HG03342 (cell line): ENCODE data around the gene STK38.

Experiments used
- ATAC-seq: cut with Tn5 transposase; IDR thresholded peaks from one replicate; pipeline ENCODE4 v1.9.1; 2021; ENCODE audit warnings: mild to moderate bottlenecking, moderate library complexity; ENCODE audit not compliant: unreplicated experiment

STK38 gene

DNA sequence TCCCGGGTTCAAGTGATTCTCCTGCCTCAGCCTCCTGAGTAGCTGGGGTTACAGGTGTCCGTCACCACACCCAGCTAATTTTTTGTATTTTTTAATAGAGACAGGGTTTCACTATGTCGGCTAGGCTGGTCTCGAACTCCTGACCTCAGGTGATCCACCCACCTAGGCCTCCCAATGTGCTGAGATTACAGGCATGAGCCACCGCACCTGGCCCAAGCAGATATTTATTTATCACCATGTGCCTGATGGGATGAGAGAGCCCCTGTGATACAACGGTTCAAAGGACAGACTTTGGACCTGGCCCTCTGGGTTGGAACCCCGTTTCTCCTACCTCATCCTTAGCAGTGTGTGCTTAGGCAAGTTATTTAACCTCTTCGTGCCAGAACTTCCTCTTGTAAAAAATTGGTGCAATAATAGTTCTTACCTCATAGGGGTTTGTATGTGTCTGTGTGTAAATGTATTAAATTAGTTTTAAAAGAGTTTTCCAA lies 19.2 kb upstream of the STK38 start:
- no peak for ATAC-seq

GRCh38 chr6:36563928-36564284 lies 16.6 kb upstream of the STK38 start:
- ATAC-seq, result no peak

GRCh38 chr6:36563237-36563927 lies 16.1 kb upstream of the STK38 start:
- no peak for ATAC-seq

GRCh38 chr6:36560822-36561221 lies 13.5 kb upstream of the STK38 start:
- no peak for ATAC-seq

- ATAC-seq, result no peak
Measured at GRCh38 chr6:36559011-36559793, 11.9 kb upstream of the STK38 start.

DNA sequence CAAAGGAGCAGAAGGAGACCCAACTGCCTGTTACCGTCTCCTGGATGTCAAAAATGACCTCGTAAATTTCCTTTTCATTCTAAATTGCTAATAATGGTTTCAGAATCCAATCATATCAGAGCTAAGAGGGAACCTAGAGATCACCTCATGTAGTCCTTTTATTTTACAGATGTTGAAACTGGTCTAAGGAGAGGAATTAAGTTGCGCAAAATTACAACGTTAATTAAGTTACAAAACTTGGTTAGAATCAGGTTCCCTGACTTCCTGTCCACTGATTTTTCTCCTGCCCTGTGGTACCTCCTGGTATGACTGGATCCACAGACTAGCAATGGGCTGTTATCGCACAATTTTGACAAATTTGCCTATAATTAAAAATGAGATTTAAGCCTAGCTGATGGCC lies 9.0 kb upstream of the STK38 start:
- no peak for ATAC-seq

GRCh38 chr6:36555750-36556252 lies 8.5 kb upstream of the STK38 start:
- ATAC-seq, result no peak

DNA sequence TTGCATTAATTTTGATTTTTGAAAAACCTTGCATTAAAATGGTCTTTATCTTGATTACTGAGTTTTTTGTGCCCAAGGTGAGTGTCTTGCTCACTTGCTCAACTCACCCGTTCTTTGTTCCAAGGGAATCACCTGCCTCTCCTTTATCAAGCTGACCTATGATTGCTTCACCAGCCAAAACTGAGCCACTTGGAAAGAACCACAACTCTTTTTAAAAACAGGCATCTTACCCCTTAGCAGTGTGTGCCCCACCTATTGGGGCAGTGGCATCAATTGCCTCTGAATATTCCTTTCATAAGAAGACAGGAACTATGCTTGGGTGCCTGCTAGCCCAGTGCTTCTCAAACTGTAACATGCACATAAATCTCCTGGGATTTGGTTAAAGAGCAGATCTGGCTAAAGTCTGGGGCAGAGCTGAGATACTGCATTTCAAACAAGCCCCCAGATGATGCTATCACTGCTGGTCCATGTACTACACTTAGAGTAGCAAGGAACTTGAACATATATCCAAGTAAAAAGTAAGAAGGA lies 3.3 kb upstream of the STK38 start:
- ATAC-seq, result no peak

GRCh38 chr6:36548401-36548743 lies 1.1 kb upstream of the STK38 start:
- ATAC-seq, result no peak

- no peak for ATAC-seq
Measured at GRCh38 chr6:36547646-36548400, 544 bp upstream of the STK38 start.

DNA sequence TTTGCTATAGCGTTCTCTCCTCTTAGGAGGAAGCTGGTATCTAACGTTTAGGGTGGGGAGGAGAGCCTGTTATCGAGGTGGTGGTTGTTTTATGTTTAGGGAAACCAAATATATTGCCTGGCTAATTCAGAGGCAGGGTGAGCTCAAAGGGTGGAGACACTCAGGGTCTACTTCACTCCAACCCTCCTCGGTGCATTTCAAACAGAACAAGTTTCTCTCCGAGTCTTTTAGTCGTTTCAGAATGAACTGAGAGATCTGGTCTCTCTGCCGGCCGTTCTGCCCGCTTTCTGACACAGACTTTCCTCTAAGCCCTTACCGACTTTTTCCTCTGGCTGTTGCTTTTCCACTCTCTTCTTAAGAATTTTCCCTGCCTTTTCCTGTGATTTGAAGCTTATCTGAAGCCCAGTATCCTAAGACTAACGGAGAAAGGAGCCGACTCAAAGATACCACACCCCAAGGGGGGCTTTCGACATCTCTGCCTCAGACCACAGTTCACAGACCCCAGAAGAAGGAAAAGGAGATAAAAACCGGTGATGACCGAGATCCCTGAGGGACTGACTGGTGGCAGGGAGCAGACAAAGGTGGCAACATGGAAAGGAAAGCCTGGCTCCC lies 865 bp downstream of the STK38 start:
- ATAC-seq, result no peak

- no peak for ATAC-seq
Measured at GRCh38 chr6:36545767-36546307, 1.4 kb downstream of the STK38 start.

GRCh38 chr6:36544228-36544627 lies 3.1 kb downstream of the STK38 start:
- no peak for ATAC-seq

DNA sequence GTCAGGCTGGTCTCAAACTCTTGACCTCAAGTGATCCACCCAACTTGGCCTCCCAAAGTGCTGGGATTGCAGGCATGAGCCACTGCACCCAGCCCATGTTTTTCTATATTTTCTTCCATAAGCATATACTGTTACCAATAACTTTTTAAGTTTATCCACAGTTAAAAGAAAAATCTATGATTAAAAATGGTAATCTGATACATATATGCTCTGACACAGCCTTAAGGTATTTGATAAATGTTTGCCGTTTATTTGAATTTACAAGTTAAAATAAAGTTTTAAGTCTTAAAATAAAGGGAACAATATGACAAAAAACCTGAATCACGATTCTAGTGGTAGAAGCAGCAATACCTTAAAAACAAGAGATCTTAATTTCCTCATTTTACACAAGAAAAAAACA lies 5.2 kb downstream of the STK38 start:
- no peak for ATAC-seq

DNA sequence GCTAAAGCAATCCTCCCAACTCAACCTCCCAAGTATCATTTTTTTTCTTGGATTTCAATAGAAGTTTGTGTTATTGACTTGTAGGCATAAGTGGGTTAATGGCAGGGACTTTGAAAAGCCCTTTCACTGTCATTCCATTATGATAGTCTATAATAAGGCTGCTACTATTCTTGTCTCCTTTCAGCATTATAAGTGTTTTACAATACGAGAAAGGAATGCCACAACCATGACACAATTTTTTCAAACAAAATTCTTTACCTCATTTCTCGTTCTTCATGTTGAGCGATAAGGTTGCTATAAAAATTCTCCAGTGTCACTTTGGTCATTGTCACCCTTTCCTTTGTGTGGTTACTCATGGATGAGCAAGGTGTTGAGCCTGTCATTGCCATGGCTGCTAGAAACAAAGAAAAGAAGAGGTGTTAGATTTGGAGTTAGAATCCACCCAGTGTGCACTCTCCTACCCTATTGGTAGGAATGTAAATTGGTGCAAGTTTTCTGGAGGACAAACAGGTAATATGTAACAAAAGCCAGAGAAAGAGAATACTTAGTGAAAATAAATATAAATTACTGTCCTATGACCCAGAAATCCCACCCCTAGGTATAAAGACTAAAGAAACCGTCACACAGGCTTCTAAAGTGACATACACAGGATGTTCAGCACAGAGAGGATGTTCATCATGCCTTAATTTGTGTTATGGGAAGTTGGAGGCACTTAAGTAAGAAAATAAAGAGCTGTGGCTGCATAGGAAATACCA lies 7.3 kb downstream of the STK38 start:
- ATAC-seq, result no peak

DNA sequence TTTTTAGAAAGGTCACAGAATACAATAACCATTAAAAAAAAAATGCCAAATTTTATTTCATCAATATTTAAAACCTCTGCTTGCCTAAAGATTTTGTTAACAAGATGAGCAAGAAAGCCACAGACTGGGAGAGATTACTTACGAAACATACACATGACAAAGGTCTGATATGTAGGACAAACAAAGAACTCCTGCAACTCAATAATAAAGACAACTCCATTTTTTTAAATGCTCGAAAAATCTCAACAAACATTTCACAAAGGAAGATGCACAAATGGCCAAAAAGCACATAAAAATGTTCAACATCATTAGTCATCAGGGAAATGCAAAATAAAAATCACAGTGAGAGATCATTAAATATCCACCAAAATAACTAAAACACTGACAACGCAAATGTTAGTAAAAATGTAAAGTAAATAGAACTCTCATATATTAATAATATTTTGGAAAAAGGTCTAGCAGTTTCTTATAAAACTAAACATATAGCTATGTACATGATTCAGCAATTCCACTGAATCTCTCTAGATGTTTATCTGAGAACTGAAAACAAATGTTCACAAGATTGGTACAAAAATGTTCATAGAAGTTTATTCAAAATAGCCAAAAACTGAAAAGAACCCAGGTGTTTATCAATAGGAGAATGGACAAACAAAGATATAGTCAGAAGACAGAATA lies 10.3 kb downstream of the STK38 start:
- no peak for ATAC-seq

- ATAC-seq, result no peak
Measured at GRCh38 chr6:36533321-36533720, 14.0 kb downstream of the STK38 start.

GRCh38 chr6:36526066-36526465 lies 21.2 kb downstream of the STK38 start:
- no peak for ATAC-seq

DNA sequence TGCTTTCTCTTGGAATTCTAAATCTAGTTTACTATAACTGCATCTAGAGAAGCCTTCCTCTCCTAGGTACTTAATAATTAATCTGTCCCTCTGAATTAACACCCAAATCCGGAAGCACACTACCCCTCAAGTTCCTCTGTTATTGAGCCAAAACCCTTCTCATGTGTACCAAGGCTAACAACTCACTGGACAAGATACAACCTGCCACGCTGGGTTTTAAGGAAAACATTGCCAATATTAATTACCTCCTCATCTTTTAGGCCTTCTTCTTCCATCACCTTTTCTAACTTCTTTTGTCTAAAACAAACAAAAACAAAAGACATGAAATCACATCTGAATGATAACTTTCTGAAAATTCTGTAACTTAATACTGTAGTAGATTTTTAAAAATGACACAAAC lies 21.9 kb downstream of the STK38 start:
- no peak for ATAC-seq
